Neural progenitor cell (in vitro differentiated cells): ENCODE results near the gene OMA1.

ENCODE experiments used
- EZH2 ChIP-seq: fragments of 200-600 bp; sonication (generic); IDR thresholded peaks from 2 replicates; pipeline ENCODE4 v1.6.1; 2017; ENCODE audit warnings: antibody characterized with exemption, mild to moderate bottlenecking, moderate library complexity
- TF ChIP-seq, protein P1 (sequence below): fragments of 200-600 bp; sonication (generic); IDR thresholded peaks from 2 replicates; pipeline ENCODE4 v1.5.1; 2017; ENCODE audit warnings: antibody characterized with exemption, mild to moderate bottlenecking

DNA sequence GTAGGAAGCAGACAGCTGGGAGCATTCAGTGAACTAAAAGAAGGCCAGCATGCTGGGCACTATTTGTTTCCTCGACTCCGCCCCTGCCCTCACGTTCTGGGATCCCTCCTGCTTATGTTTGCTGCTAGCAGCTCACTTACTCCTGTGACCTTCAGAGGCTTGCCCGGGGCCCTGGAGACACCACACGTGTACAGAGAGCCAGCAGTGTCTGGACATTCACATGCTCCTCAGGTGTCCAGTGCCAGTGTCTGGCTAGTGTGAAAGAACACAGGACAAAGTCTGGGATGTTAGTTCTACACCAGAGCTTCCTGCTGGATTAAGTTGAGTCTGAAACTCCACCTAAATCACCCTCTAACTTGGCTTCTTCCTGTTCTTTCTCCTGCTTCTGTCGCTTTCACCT lies 108.1 kb downstream of the OMA1 start:
- TF ChIP-seq, protein P1, sequence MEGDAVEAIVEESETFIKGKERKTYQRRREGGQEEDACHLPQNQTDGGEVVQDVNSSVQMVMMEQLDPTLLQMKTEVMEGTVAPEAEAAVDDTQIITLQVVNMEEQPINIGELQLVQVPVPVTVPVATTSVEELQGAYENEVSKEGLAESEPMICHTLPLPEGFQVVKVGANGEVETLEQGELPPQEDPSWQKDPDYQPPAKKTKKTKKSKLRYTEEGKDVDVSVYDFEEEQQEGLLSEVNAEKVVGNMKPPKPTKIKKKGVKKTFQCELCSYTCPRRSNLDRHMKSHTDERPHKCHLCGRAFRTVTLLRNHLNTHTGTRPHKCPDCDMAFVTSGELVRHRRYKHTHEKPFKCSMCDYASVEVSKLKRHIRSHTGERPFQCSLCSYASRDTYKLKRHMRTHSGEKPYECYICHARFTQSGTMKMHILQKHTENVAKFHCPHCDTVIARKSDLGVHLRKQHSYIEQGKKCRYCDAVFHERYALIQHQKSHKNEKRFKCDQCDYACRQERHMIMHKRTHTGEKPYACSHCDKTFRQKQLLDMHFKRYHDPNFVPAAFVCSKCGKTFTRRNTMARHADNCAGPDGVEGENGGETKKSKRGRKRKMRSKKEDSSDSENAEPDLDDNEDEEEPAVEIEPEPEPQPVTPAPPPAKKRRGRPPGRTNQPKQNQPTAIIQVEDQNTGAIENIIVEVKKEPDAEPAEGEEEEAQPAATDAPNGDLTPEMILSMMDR, result no peak
- TF ChIP-seq EZH2, result no peak
